Stimulated activated CD4-positive, alpha-beta T cell treated with anti-CD3 and anti-CD28 coated beads, Interleukin-15, amount 100 ng/mL, for 24 hours (primary cell): ENCODE measurements around the gene PIAS4.
"Not testable (repeated sequence)": the region's sequence is repeated elsewhere in the genome, so short reads cannot be mapped to it uniquely, and the experiment has no call there.

ENCODE experiments used
- DNase-seq: peaks from one replicate; pipeline ENCODE4 v3.0.0-alpha.2; 2020

The PIAS4 gene

GRCh38 chr19:4007021-4007835, at the start of gene PIAS4:
Gene PIAS4 (plus strand): TSS chr19:4007736. CDS start chr19:4007761, 25 bp downstream.
- DNase-seq: peak; percentile 94

- DNase-seq: no peak
Observed at GRCh38 chr19:3958836-3959765, 48.4 kb upstream of the PIAS4 start.

- no peak for DNase-seq
Observed at GRCh38 chr19:3959766-3960131, 47.8 kb upstream of the PIAS4 start.

GRCh38 chr19:3961007-3961406, 46.5 kb upstream of the PIAS4 start:
- no peak for DNase-seq

- DNase-seq: no peak
Observed at GRCh38 chr19:3963458-3964255, 43.9 kb upstream of the PIAS4 start.

- DNase-seq: no peak
Observed at GRCh38 chr19:3964256-3965194, 43.0 kb upstream of the PIAS4 start.

GRCh38 chr19:3966051-3967017, 41.2 kb upstream of the PIAS4 start:
- DNase-seq: no peak

- not testable (repeated sequence) for DNase-seq
Observed at GRCh38 chr19:3967983-3968382, 39.6 kb upstream of the PIAS4 start.

- DNase-seq: no peak
Observed at GRCh38 chr19:3968556-3969434, 38.7 kb upstream of the PIAS4 start.

GRCh38 chr19:3969435-3970312, 37.9 kb upstream of the PIAS4 start:
- no peak for DNase-seq

GRCh38 chr19:3970313-3970807, 37.2 kb upstream of the PIAS4 start:
- DNase-seq: no peak

- peak; percentile 98 for DNase-seq
Observed at GRCh38 chr19:3970808-3971598, 36.5 kb upstream of the PIAS4 start, which contains the start of gene DAPK3. Gene DAPK3 (minus strand): TSS chr19:3971099. CDS start chr19:3969735, 1,364 bp downstream.

GRCh38 chr19:3975144-3975543, 32.4 kb upstream of the PIAS4 start:
- no peak for DNase-seq

GRCh38 chr19:3975637-3976087, 31.9 kb upstream of the PIAS4 start:
- DNase-seq: peak; percentile 15

- DNase-seq: peak; percentile 56
Observed at GRCh38 chr19:3976495-3977241, 30.9 kb upstream of the PIAS4 start.
